ENCODE results near the gene SH3RF2.

Gene SH3RF2

GRCh38 chr5:145988993-145989392 is 52.6 kb downstream of the SH3RF2 start:
- Histone ChIP-seq H3K18ac (ENCODE audit: low read length) (no peak overlapping the region), H3K27ac (ENCODE audit: low read depth, low read length) (no peak overlapping the region), H2BK12ac (ENCODE audit: low read length) (no peak overlapping the region), H2AK5ac (ENCODE audit: low read length) (no peak overlapping the region), H3K9ac (ENCODE audit: low read length) (no peak overlapping the region), H2AFZ (ENCODE audit: insufficient read depth, low read length, poor library complexity) (no peak overlapping the region), H4K12ac (ENCODE audit: low read depth, low read length) (no peak overlapping the region), H3K4me2 (ENCODE audit: low read length) (no peak overlapping the region), H3K23ac (ENCODE audit: low read length) (no peak overlapping the region), H3K4ac (ENCODE audit: low read depth, low read length) (no peak overlapping the region), H3K9me3 (ENCODE audit: insufficient read depth, low read depth, low read length) (peaks cover 5% of the 10 kb centered on the region), H4K91ac (ENCODE audit: low read depth, low read length) (no peak overlapping the region), H3K4me3 (ENCODE audit: low read depth, low read length) (no peak overlapping the region), H3K4me1 (ENCODE audit: control insufficient read depth in 1 of 2, insufficient read depth in 2 of 2, low read length in 2 of 2) (no peaks in the 10 kb centered on the region), H3K36me3 (ENCODE audit: control insufficient read depth in 1 of 2, insufficient read depth in 2 of 2, low read length in 2 of 2) (no peaks in the 10 kb centered on the region), H2BK120ac (ENCODE audit: insufficient read depth, low read length, poor library complexity) (no peak overlapping the region), H2BK5ac (ENCODE audit: low read depth, low read length, poor library complexity) (no peak overlapping the region), H3K14ac (ENCODE audit: low read length) (no peak overlapping the region), H3K27me3 (ENCODE audit: insufficient read depth, low read length) (no peaks in the 10 kb centered on the region), H3K79me1 (ENCODE audit: low read length) (no peaks in the 10 kb centered on the region), H3K79me2 (ENCODE audit: control insufficient read depth, insufficient read depth, low read length, poor library complexity) (no peaks in the 10 kb centered on the region), H4K8ac (ENCODE audit: low read depth, low read length) (no peak overlapping the region)
- WGBS (ENCODE audit: extremely low coverage, insufficient coverage, insufficient read length) = no CpG with 5 or more reads among the region's 2 CpGs
- DNase-seq = no peak

GRCh38 chr5:145989428-145989827 is 53.0 kb downstream of the SH3RF2 start:
- Histone ChIP-seq H2AFZ (ENCODE audit: insufficient read depth, low read length, poor library complexity) (no peak overlapping the region), H2BK120ac (ENCODE audit: insufficient read depth, low read length, poor library complexity) (no peak overlapping the region), H4K12ac (ENCODE audit: low read depth, low read length) (no peak overlapping the region), H3K4me3 (ENCODE audit: low read depth, low read length) (no peak overlapping the region), H4K8ac (ENCODE audit: low read depth, low read length) (no peak overlapping the region), H3K79me2 (ENCODE audit: control insufficient read depth, insufficient read depth, low read length, poor library complexity) (no peaks in the 10 kb centered on the region), H3K9me3 (ENCODE audit: insufficient read depth, low read depth, low read length) (peaks cover 5% of the 10 kb centered on the region), H3K4me2 (ENCODE audit: low read length) (no peak overlapping the region), H3K23ac (ENCODE audit: low read length) (no peak overlapping the region), H3K27me3 (ENCODE audit: insufficient read depth, low read length) (no peaks in the 10 kb centered on the region), H2AK5ac (ENCODE audit: low read length) (no peak overlapping the region), H3K79me1 (ENCODE audit: low read length) (no peaks in the 10 kb centered on the region), H3K18ac (ENCODE audit: low read length) (no peak overlapping the region), H3K4me1 (ENCODE audit: control insufficient read depth in 1 of 2, insufficient read depth in 2 of 2, low read length in 2 of 2) (no peaks in the 10 kb centered on the region), H3K27ac (ENCODE audit: low read depth, low read length) (no peak overlapping the region), H3K9ac (ENCODE audit: low read length) (no peak overlapping the region), H3K36me3 (ENCODE audit: control insufficient read depth in 1 of 2, insufficient read depth in 2 of 2, low read length in 2 of 2) (no peaks in the 10 kb centered on the region), H2BK12ac (ENCODE audit: low read length) (no peak overlapping the region), H3K4ac (ENCODE audit: low read depth, low read length) (no peak overlapping the region), H4K91ac (ENCODE audit: low read depth, low read length) (no peak overlapping the region), H3K14ac (ENCODE audit: low read length) (no peak overlapping the region), H2BK5ac (ENCODE audit: low read depth, low read length, poor library complexity) (no peak overlapping the region)
- no CpG with 5 or more reads among the region's 2 CpGs for WGBS (ENCODE audit: extremely low coverage, insufficient coverage, insufficient read length)
- no peak for DNase-seq

DNA sequence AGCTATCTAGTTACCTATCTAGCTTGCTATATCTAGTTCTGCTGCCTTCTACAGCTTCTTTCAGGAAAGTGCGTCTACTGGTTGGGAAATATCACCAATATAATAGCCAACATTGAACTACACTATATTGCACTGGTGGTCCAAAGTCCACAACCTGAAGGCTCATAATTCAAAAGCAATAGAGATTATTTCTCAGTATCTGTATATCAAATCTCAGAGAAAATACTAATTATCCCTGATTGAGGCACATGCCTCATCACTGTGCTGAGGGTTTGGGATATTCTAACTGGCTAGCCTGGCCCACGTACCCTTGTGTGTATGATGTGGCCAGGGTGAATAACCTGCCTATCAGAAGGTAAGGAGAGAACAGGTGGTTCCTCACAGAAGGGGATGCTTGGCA is 53.8 kb downstream of the SH3RF2 start:
- no peak for DNase-seq
- no peak overlapping the region for H3K4ac ChIP-seq (ENCODE audit: low read depth, low read length)
- H3K14ac ChIP-seq (ENCODE audit: low read length) = no peak overlapping the region
- H3K79me2 ChIP-seq (ENCODE audit: control insufficient read depth, insufficient read depth, low read length, poor library complexity) = no peaks in the 10 kb centered on the region
- H2BK5ac ChIP-seq (ENCODE audit: low read depth, low read length, poor library complexity) = no peak overlapping the region
- H3K79me1 ChIP-seq (ENCODE audit: low read length) = no peaks in the 10 kb centered on the region
- no peak overlapping the region for H3K4me3 ChIP-seq (ENCODE audit: low read depth, low read length)
- H3K4me2 ChIP-seq (ENCODE audit: low read length) = no peak overlapping the region
- no peak overlapping the region for H4K8ac ChIP-seq (ENCODE audit: low read depth, low read length)
- no peak overlapping the region for H2BK120ac ChIP-seq (ENCODE audit: insufficient read depth, low read length, poor library complexity)
- H3K36me3 ChIP-seq (ENCODE audit: control insufficient read depth in 1 of 2, insufficient read depth in 2 of 2, low read length in 2 of 2) = no peaks in the 10 kb centered on the region
- no peak overlapping the region for H4K12ac ChIP-seq (ENCODE audit: low read depth, low read length)
- H2AK5ac ChIP-seq (ENCODE audit: low read length) = no peak overlapping the region
- H3K9me3 ChIP-seq (ENCODE audit: insufficient read depth, low read depth, low read length) = peaks cover 5% of the 10 kb centered on the region
- H3K27ac ChIP-seq (ENCODE audit: low read depth, low read length) = no peak overlapping the region
- H3K23ac ChIP-seq (ENCODE audit: low read length) = no peak overlapping the region
- H2BK12ac ChIP-seq (ENCODE audit: low read length) = no peak overlapping the region
- no CpG with 5 or more reads among the region's 2 CpGs for WGBS (ENCODE audit: extremely low coverage, insufficient coverage, insufficient read length)
- no peak overlapping the region for H2AFZ ChIP-seq (ENCODE audit: insufficient read depth, low read length, poor library complexity)
- no peak overlapping the region for H3K9ac ChIP-seq (ENCODE audit: low read length)
- no peaks in the 10 kb centered on the region for H3K4me1 ChIP-seq (ENCODE audit: control insufficient read depth in 1 of 2, insufficient read depth in 2 of 2, low read length in 2 of 2)
- no peaks in the 10 kb centered on the region for H3K27me3 ChIP-seq (ENCODE audit: insufficient read depth, low read length)
- H3K18ac ChIP-seq (ENCODE audit: low read length) = no peak overlapping the region
- H4K91ac ChIP-seq (ENCODE audit: low read depth, low read length) = no peak overlapping the region

GRCh38 chr5:145991044-145991575 is 54.7 kb downstream of the SH3RF2 start:
- no peak overlapping the region for H3K23ac ChIP-seq (ENCODE audit: low read length)
- H3K79me1 ChIP-seq (ENCODE audit: low read length) = no peaks in the 10 kb centered on the region
- H3K4ac ChIP-seq (ENCODE audit: low read depth, low read length) = no peak overlapping the region
- no peak overlapping the region for H3K9ac ChIP-seq (ENCODE audit: low read length)
- no peak overlapping the region for H4K91ac ChIP-seq (ENCODE audit: low read depth, low read length)
- H2BK5ac ChIP-seq (ENCODE audit: low read depth, low read length, poor library complexity) = no peak overlapping the region
- H3K27me3 ChIP-seq (ENCODE audit: insufficient read depth, low read length) = no peaks in the 10 kb centered on the region
- H3K4me3 ChIP-seq (ENCODE audit: low read depth, low read length) = no peak overlapping the region
- H3K27ac ChIP-seq (ENCODE audit: low read depth, low read length) = no peak overlapping the region
- H3K4me1 ChIP-seq (ENCODE audit: control insufficient read depth in 1 of 2, insufficient read depth in 2 of 2, low read length in 2 of 2) = no peaks in the 10 kb centered on the region
- no peak overlapping the region for H2BK120ac ChIP-seq (ENCODE audit: insufficient read depth, low read length, poor library complexity)
- no peak overlapping the region for H3K18ac ChIP-seq (ENCODE audit: low read length)
- H2AK5ac ChIP-seq (ENCODE audit: low read length) = no peak overlapping the region
- H3K36me3 ChIP-seq (ENCODE audit: control insufficient read depth in 1 of 2, insufficient read depth in 2 of 2, low read length in 2 of 2) = no peaks in the 10 kb centered on the region
- DNase-seq = no peak
- H3K14ac ChIP-seq (ENCODE audit: low read length) = no peak overlapping the region
- no peak overlapping the region for H2BK12ac ChIP-seq (ENCODE audit: low read length)
- no peak overlapping the region for H2AFZ ChIP-seq (ENCODE audit: insufficient read depth, low read length, poor library complexity)
- H4K8ac ChIP-seq (ENCODE audit: low read depth, low read length) = no peak overlapping the region
- no peak overlapping the region for H4K12ac ChIP-seq (ENCODE audit: low read depth, low read length)
- H3K9me3 ChIP-seq (ENCODE audit: insufficient read depth, low read depth, low read length) = peaks cover 5% of the 10 kb centered on the region
- WGBS (ENCODE audit: extremely low coverage, insufficient coverage, insufficient read length) = no CpG with 5 or more reads among the region's 3 CpGs
- no peaks in the 10 kb centered on the region for H3K79me2 ChIP-seq (ENCODE audit: control insufficient read depth, insufficient read depth, low read length, poor library complexity)
- H3K4me2 ChIP-seq (ENCODE audit: low read length) = no peak overlapping the region
